T-helper 2 cell treated with Interferon-gamma antibody and Interleukin-4, amounts not matched to agents 5 μg/mL and 100 μg/mL, for 36 hours (primary cell): ENCODE measurements around the gene PNMT.

Source experiments
- DNase-seq: peaks from one replicate; pipeline ENCODE4 v3.0.0; 2021; ENCODE audit warnings: low spot score
- H3K27ac Mint-ChIP-seq: one replicate; pipeline ENCODE4 v1.8.0; 2021; ENCODE audit warnings: mild to moderate bottlenecking, mixed read lengths
- H3K27me3 Mint-ChIP-seq: one replicate; pipeline ENCODE4 v1.8.0; 2021; ENCODE audit warnings: low read depth, mixed read lengths
- H3K36me3 Mint-ChIP-seq: one replicate; pipeline ENCODE4 v1.8.0; 2021; ENCODE audit warnings: low read depth, mixed read lengths
- H3K4me1 Mint-ChIP-seq: one replicate; pipeline ENCODE4 v1.8.0; 2021; ENCODE audit warnings: low read depth, mixed read lengths
- H3K4me3 Mint-ChIP-seq: one replicate; pipeline ENCODE4 v1.8.0; 2022; ENCODE audit warnings: mild to moderate bottlenecking, moderate library complexity, mixed read lengths
- H3K9me3 Mint-ChIP-seq: one replicate; pipeline ENCODE4 v1.8.0; 2021; ENCODE audit warnings: mixed read lengths

The PNMT gene

DNA sequence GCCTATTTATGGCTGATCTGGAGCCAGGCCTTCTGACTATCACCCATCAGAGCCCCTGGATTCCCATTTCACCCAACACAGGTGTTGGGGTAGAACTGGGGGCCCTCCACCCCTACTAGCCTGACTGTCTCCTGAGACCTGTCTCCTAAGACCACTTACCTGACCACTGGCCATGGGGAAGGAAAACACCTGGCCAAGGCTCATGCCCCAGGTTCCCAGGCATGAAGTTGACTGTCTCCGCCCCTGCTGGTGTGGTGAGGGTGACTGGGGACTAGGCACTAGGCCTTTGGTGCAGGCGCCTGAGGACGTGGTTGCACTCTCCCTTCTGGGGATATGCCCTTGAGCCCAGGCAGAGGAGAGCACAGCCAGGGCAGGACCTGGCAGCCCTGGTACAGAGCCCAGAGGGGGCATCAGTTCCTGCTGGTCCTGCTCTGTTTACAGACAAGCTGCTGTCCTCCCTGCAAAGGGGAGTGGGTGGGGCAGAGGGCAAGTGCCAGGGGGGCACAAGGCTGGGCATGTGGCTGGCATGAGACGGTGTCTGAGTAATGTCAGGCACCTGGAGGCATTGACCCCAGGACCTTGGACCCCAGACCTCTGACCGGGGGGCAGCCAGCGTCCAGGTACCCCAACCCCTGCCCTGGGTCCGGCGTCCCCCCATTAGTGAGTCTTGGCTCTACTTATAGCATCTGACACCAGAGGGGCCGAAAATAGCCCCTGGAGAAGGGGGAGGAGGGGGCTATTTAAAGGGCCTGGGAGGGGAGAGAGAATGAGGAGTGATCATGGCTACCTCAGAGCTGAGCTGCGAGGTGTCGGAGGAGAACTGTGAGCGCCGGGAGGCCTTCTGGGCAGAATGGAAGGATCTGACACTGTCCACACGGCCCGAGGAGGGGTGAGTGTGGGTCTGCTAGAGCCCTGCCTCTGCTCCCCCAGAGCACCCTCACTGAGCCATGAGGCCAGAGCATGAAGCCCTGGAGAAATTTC is 3.4 kb upstream of the PNMT start, which contains the start of gene TCAP:
TCAP (plus strand) TSS at position 769 of the 981 bp plus-strand sequence; CDS start at position 780, 11 bp downstream.
- Mint-ChIP-seq H3K9me3 (no peaks in the 10 kb centered on the region), H3K27ac (peak within 1 kb of the TSS; percentile 45), H3K27me3 (peaks cover 26% of the 10 kb centered on the region), H3K4me3 (no peak within 1 kb of the TSS), H3K4me1 (peaks cover 4% of the 10 kb centered on the region), H3K36me3 (peaks cover 11% of the 10 kb centered on the region)
- no peak for DNase-seq

DNA sequence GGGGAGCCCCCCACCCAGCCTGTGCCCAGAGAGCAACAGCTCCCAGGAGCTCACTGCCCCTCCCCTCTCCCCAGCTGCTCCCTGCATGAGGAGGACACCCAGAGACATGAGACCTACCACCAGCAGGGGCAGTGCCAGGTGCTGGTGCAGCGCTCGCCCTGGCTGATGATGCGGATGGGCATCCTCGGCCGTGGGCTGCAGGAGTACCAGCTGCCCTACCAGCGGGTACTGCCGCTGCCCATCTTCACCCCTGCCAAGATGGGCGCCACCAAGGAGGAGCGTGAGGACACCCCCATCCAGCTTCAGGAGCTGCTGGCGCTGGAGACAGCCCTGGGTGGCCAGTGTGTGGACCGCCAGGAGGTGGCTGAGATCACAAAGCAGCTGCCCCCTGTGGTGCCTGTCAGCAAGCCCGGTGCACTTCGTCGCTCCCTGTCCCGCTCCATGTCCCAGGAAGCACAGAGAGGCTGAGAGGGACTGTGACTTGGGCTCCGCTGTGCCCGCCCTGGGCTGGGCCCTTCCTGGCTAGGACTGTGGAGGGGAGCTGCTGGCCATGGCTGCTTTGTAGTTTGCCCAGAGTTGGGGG is 2.5 kb upstream of the PNMT start:
- DNase-seq: no peak
- no peak overlapping the region for H3K27ac Mint-ChIP-seq
- H3K4me1 Mint-ChIP-seq: peaks cover 4% of the 10 kb centered on the region
- peaks cover 11% of the 10 kb centered on the region for H3K36me3 Mint-ChIP-seq
- no peaks in the 10 kb centered on the region for H3K9me3 Mint-ChIP-seq
- peaks cover 31% of the 10 kb centered on the region for H3K27me3 Mint-ChIP-seq
- no peak overlapping the region for H3K4me3 Mint-ChIP-seq

- Mint-ChIP-seq H3K4me3 (no peak overlapping the region), H3K36me3 (peaks cover 6% of the 10 kb centered on the region), H3K9me3 (no peaks in the 10 kb centered on the region), H3K27me3 (peaks cover 31% of the 10 kb centered on the region), H3K27ac (no peak overlapping the region), H3K4me1 (peaks cover 4% of the 10 kb centered on the region)
- DNase-seq: no peak
These were observed 2.0 kb upstream of the PNMT start for GRCh38 chr17:39666231-39666600.

- peaks cover 31% of the 10 kb centered on the region for H3K27me3 Mint-ChIP-seq
- peaks cover 4% of the 10 kb centered on the region for H3K4me1 Mint-ChIP-seq
- no peaks in the 10 kb centered on the region for H3K9me3 Mint-ChIP-seq
- peaks cover 2% of the 10 kb centered on the region for H3K36me3 Mint-ChIP-seq
- no peak for DNase-seq
- no peak overlapping the region for H3K27ac Mint-ChIP-seq
- peak overlapping the region; percentile 36 for H3K4me3 Mint-ChIP-seq
These were observed 1.5 kb upstream of the PNMT start for GRCh38 chr17:39666601-39667261.

- peaks cover 7% of the 10 kb centered on the region for H3K4me1 Mint-ChIP-seq
These were observed 850 bp upstream of the PNMT start for GRCh38 chr17:39667262-39667944.

GRCh38 chr17:39669897-39670735 is 1.9 kb downstream of the PNMT start:
- Mint-ChIP-seq H3K9me3 (no peaks in the 10 kb centered on the region), H3K36me3 (no peaks in the 10 kb centered on the region), H3K27ac (no peak overlapping the region)

More at GRCh38 chr17:39667262-39667944, 850 bp upstream of the PNMT start:
- no peaks in the 10 kb centered on the region for H3K9me3 Mint-ChIP-seq
- H3K27me3 Mint-ChIP-seq: peaks cover 31% of the 10 kb centered on the region
- H3K36me3 Mint-ChIP-seq: peaks cover 2% of the 10 kb centered on the region
- H3K4me3 Mint-ChIP-seq: peak overlapping the region; percentile 36
- H3K27ac Mint-ChIP-seq: no peak overlapping the region
- no peak for DNase-seq

GRCh38 chr17:39670746-39671145 is 2.5 kb downstream of the PNMT start:
- H3K27ac Mint-ChIP-seq: no peak overlapping the region
- H3K4me1 Mint-ChIP-seq: peaks cover 11% of the 10 kb centered on the region
- H3K36me3 Mint-ChIP-seq: no peaks in the 10 kb centered on the region
- H3K27me3 Mint-ChIP-seq: peaks cover 29% of the 10 kb centered on the region
- H3K4me3 Mint-ChIP-seq: no peak overlapping the region
- no peak for DNase-seq
- no peaks in the 10 kb centered on the region for H3K9me3 Mint-ChIP-seq

More at GRCh38 chr17:39669897-39670735, 1.9 kb downstream of the PNMT start:
- no peak for DNase-seq
- Mint-ChIP-seq H3K4me3 (no peak overlapping the region), H3K4me1 (peaks cover 7% of the 10 kb centered on the region), H3K27me3 (peaks cover 31% of the 10 kb centered on the region)

DNA sequence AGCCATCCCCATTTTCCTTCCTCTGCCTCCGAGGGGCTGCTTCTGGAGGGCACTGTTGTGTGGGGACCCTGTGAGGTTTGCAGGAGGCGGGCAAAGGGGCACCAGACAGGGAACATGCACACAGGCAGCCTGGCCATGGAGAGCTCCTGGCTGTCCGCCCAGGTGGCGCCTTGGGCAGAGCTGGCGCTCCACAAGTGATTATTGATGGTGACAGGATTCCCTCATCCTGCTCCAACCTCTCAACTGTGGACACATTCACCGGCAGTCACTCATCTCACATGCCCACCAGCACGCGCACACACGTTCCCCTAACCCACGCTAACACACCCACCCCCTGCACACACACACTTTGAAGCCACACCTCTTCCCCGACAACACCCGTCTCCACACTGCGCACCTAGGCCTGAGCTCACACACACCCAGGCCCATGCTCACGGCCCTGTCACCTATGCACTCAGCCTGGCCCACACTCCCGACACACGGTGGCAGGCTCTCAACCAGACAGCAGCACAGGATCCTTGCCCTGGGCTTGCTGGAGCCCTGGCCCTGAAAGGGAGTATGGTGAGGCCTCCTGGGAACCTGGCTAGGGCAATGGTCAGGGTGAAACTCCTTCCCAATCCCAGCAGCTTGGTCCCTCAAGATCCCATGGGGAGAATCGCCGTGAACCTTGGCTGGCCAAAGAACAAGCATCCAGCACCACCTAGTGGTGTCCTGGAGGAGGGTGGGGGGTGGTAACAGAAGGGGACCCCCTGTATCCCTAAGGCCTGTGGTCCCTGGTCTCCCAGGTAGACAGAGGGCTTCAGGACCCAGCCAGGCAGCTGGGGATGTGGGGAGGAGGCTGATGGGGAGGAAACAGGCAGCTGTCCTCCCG is 3.6 kb downstream of the PNMT start:
- Mint-ChIP-seq H3K27ac (no peak overlapping the region), H3K4me3 (no peak overlapping the region), H3K9me3 (no peaks in the 10 kb centered on the region), H3K36me3 (no peaks in the 10 kb centered on the region), H3K27me3 (peaks cover 20% of the 10 kb centered on the region), H3K4me1 (peaks cover 21% of the 10 kb centered on the region)
- DNase-seq: no peak

GRCh38 chr17:39672522-39673334 is 4.5 kb downstream of the PNMT start:
- H3K4me3 Mint-ChIP-seq: no peak overlapping the region
- peaks cover 18% of the 10 kb centered on the region for H3K27me3 Mint-ChIP-seq
- no peak overlapping the region for H3K27ac Mint-ChIP-seq
- H3K9me3 Mint-ChIP-seq: no peaks in the 10 kb centered on the region
- H3K36me3 Mint-ChIP-seq: no peaks in the 10 kb centered on the region
- no peak for DNase-seq
- H3K4me1 Mint-ChIP-seq: peaks cover 28% of the 10 kb centered on the region

DNA sequence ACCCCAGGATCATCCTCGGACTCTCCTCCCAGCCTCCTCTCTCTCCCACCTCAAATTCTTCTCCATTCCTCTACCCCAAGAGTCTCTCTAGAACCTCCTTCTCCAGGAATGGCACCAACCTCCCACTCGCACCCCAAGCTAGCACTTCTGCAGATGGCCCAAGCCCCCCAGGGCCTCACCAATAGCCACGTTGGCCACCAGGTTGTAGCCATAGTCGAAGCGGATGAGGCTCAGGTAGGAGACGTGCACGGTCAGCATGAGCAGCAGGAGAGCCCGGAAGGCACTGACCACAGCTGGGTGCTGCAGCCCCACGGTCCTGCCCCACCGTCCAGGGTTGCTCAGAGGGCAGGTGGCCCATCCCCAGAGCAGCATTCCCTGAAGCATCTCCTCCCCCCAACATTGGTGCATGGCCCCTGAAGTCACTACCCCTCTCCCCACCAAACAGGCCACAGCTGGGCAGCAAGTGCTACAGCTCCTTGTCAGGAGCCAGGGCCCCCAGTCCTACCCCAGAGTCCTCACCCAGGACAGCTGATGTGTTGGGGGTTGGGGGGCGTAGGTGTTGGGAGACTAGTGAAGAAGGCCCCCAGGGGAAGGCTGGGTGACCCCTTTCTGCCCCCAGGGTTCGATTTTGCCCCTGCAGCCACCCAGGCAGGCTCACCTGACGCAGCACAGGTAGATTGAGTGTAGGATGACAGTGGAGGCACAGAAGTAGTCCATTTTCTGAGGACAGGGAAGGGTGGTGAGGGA is 5.3 kb downstream of the PNMT start:
- peak overlapping the region; percentile 3 for H3K27ac Mint-ChIP-seq
- peaks cover 34% of the 10 kb centered on the region for H3K4me1 Mint-ChIP-seq
- H3K27me3 Mint-ChIP-seq: peaks cover 13% of the 10 kb centered on the region
- H3K4me3 Mint-ChIP-seq: no peak overlapping the region
- DNase-seq: no peak
- no peaks in the 10 kb centered on the region for H3K9me3 Mint-ChIP-seq
- peaks cover 3% of the 10 kb centered on the region for H3K36me3 Mint-ChIP-seq

DNA sequence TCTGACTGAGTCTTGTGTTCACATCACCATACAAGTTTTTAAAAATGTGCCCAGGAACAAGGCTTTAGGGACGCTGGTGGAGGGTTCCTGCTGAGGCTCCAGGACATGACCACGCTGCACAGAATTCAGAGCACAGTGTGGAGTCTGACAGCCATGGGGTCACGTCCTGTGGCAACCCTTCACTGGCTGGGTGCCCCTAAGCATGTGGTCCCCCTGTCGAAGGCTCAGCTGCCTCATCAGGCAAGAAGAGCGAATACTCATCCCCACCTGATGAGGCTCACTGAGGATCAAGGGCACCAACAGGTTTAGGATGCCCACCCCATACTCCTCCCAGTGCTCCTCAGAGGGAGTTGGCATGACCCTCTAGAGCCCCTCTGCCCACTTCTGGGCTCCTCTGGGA is 5.9 kb downstream of the PNMT start:
- H3K4me1 Mint-ChIP-seq: peaks cover 38% of the 10 kb centered on the region
- no peaks in the 10 kb centered on the region for H3K9me3 Mint-ChIP-seq
- H3K36me3 Mint-ChIP-seq: peaks cover 7% of the 10 kb centered on the region
- no peak overlapping the region for H3K27ac Mint-ChIP-seq
- H3K27me3 Mint-ChIP-seq: peaks cover 8% of the 10 kb centered on the region
- H3K4me3 Mint-ChIP-seq: no peak overlapping the region
- no peak for DNase-seq
